Sigmoid colon (tissue), 3 donors: ENCODE results near the gene AUTS2.

ENCODE experiments used
- CTCF ChIP-seq, 4 experiments: fragments of 450-650 bp in 3 of 4; fragments of 200-600 bp in 1 of 4; IDR thresholded peaks; one replicate each; pipeline ENCODE4 v1.5.1; 2016 to 2019; ENCODE audit warnings: antibody characterized with exemption in 4 of 4, mild to moderate bottlenecking in 3 of 4, moderate library complexity in 2 of 4
- POLR2A ChIP-seq, 2 donors: fragments of 450-650 bp; IDR thresholded peaks; one replicate each; pipeline ENCODE4 v1.6.1; 2016; ENCODE audit warnings: antibody characterized with exemption in 2 of 2, mild to moderate bottlenecking in 2 of 2, moderate library complexity in 2 of 2

- no peak for TF ChIP-seq CTCF (IDR thresholded peaks at IDR 0.05)
- no peak for TF ChIP-seq POLR2A (IDR thresholded peaks at IDR 0.05)
These were observed 429.6 kb downstream of the AUTS2 start for GRCh38 chr7:70027867-70028266.
